A673 (cell line): ENCODE results near the gene PRKAG2. TPM values are rescaled to one million over a fixed set of nuclear protein-coding genes. Genes with fewer than 3 reads are reported as not detected.

ENCODE experiments used
- BruUV-seq: library from RNA; stranded (reverse); fragments of 400-500 nt; replicated peaks from 2 replicates; lab custom pipeline; 2021; lab: Mats Ljungman, UMichigan
- CTCF ChIA-PET: fragments of 300-600 bp; sonication (Branson Sonifier 250); formaldehyde crosslinking; loops from one replicate; lab custom pipeline; 2022; ENCODE audit warnings: antibody characterized with exemption; lab: Charles Lee
- POLR2A ChIA-PET: fragments of 300-600 bp; sonication (Branson Sonifier 250); formaldehyde crosslinking; loops from one replicate; lab custom pipeline; 2022; ENCODE audit warnings: antibody characterized with exemption; ENCODE audit not compliant: low non-redundant PET; lab: Charles Lee
- DNase-seq: peaks from one replicate; pipeline ENCODE4 v3.0.0-alpha.2; 2015; ENCODE audit warnings: low spot score
- H3K27ac ChIP-seq: fragments of 200-600 bp; sonication (generic); 2 replicates; pipeline ENCODE4 v1.5.1; 2016; ENCODE audit warnings: mixed run types, low read depth, mild to moderate bottlenecking, mixed read lengths, antibody characterized with exemption, low read length; ENCODE audit not compliant: poor library complexity, severe bottlenecking
- H3K27me3 ChIP-seq: fragments of 200-600 bp; sonication (generic); replicated peaks from 2 replicates; pipeline ENCODE4 v1.6.1; 2017; ENCODE audit warnings: mixed run types, low read depth, mild to moderate bottlenecking, mixed read lengths, antibody characterized with exemption, low read length; ENCODE audit not compliant: insufficient read depth, poor library complexity
- H3K36me3 ChIP-seq: fragments of 200-600 bp; sonication (generic); 2 replicates; pipeline ENCODE4 v1.6.1; 2016; ENCODE audit warnings: mixed run types, mild to moderate bottlenecking, mixed read lengths, antibody characterized with exemption, low read length; ENCODE audit not compliant: insufficient read depth, poor library complexity, severe bottlenecking
- H3K4me1 ChIP-seq: fragments of 200-600 bp; sonication (generic); 2 replicates; pipeline ENCODE4 v1.6.1; 2017; ENCODE audit warnings: mixed run types, mild to moderate bottlenecking, mixed read lengths, antibody characterized with exemption, low read length; ENCODE audit not compliant: insufficient read depth, poor library complexity, severe bottlenecking
- H3K4me3 ChIP-seq: fragments of 200-600 bp; sonication (generic); 2 replicates; pipeline ENCODE4 v1.5.1; 2016; ENCODE audit warnings: low read depth, mixed run types, mild to moderate bottlenecking, mixed read lengths, low read length; ENCODE audit not compliant: poor library complexity, severe bottlenecking
- H3K9me3 ChIP-seq: fragments of 200-600 bp; sonication (generic); 2 replicates; pipeline ENCODE4 v1.6.1; 2016; ENCODE audit warnings: mixed run types, low read depth, mild to moderate bottlenecking, mixed read lengths, antibody characterized with exemption, low read length; ENCODE audit not compliant: poor library complexity, severe bottlenecking
- CTCF ChIP-seq: fragments of 300-800, 200-600 bp; sonication (generic); conservative IDR thresholded peaks from 2 replicates; pipeline ENCODE4 v1.5.1; 2017; ENCODE audit warnings: low read depth, mild to moderate bottlenecking, antibody characterized with exemption, low read length, moderate library complexity, mixed read lengths
- EZH2 ChIP-seq: fragments of 200-600 bp; sonication (generic); IDR thresholded peaks from 2 replicates; pipeline ENCODE4 v1.6.1; 2017; ENCODE audit warnings: borderline replicate concordance, low read depth, mild to moderate bottlenecking, mixed read lengths, antibody characterized with exemption, low read length; ENCODE audit not compliant: poor library complexity, severe bottlenecking
- intact Hi-C: fragments of 100-400 bp; cut with micrococcal nuclease; formaldehyde crosslinking; loops from one replicate; pipeline ENCODE4 v1.10.0; 2022; ENCODE audit not compliant: unreplicated experiment
- total RNA-seq: library from RNA; stranded (reverse); gene quantifications from 2 replicates; pipeline ENCODE4 v1.2.3, GENCODE V29; 2021

Gene PRKAG2
- total RNA-seq, 1 experiment from 2014 or later: 11.6 TPM

GRCh38 chr7:151721694-151722093 is 155.2 kb downstream of the PRKAG2 start:
- ChIA-PET POLR2A (interaction anchor here (0.6 kb wide), 1 partner anchor 285 kb away, joined by 4 read pairs; no protein-coding TSS in a partner anchor), CTCF (no interaction called here)
- Histone ChIP-seq H3K9me3 (no peaks in the 10 kb centered on the region), H3K27me3 (no peaks in the 10 kb centered on the region), H3K4me3 (no peak overlapping the region), H3K4me1 (no peaks in the 10 kb centered on the region), H3K27ac (no peak overlapping the region), H3K36me3 (no peaks in the 10 kb centered on the region)
- intact Hi-C loops: no loop called here
- DNase-seq: no peak
- BruUV-seq: no TSS peak
- no peak for TF ChIP-seq EZH2
- no peak for TF ChIP-seq CTCF

GRCh38 chr7:151721236-151721635 is 155.7 kb downstream of the PRKAG2 start:
- no peak overlapping the region for H3K4me3 ChIP-seq
- ChIA-PET CTCF (no interaction called here), POLR2A (no interaction called here)
- no peak for DNase-seq
- no peaks in the 10 kb centered on the region for H3K36me3 ChIP-seq
- no peaks in the 10 kb centered on the region for H3K27me3 ChIP-seq
- intact Hi-C loops: no loop called here
- H3K4me1 ChIP-seq: no peaks in the 10 kb centered on the region
- no peak overlapping the region for H3K27ac ChIP-seq
- BruUV-seq: no TSS peak
- H3K9me3 ChIP-seq: no peaks in the 10 kb centered on the region
- TF ChIP-seq CTCF: no peak
- no peak for TF ChIP-seq EZH2

- Histone ChIP-seq H3K4me3 (no peak overlapping the region), H3K27me3 (no peaks in the 10 kb centered on the region), H3K36me3 (no peaks in the 10 kb centered on the region), H3K4me1 (no peaks in the 10 kb centered on the region), H3K27ac (no peak overlapping the region), H3K9me3 (no peaks in the 10 kb centered on the region)
- no peak for TF ChIP-seq EZH2
- TF ChIP-seq CTCF: no peak
- CTCF ChIA-PET: no interaction called here
- no TSS peak for BruUV-seq
- no peak for DNase-seq
- POLR2A ChIA-PET: no interaction called here
- intact Hi-C loops: no loop called here
These were observed 156.6 kb downstream of the PRKAG2 start for GRCh38 chr7:151720280-151720679.
